ENCODE data around the gene BRSK2.
"Not testable (repeated sequence)": the region's sequence is repeated elsewhere in the genome, so short reads cannot be mapped to it uniquely, and the experiment has no call there.

BRSK2 gene

DNA sequence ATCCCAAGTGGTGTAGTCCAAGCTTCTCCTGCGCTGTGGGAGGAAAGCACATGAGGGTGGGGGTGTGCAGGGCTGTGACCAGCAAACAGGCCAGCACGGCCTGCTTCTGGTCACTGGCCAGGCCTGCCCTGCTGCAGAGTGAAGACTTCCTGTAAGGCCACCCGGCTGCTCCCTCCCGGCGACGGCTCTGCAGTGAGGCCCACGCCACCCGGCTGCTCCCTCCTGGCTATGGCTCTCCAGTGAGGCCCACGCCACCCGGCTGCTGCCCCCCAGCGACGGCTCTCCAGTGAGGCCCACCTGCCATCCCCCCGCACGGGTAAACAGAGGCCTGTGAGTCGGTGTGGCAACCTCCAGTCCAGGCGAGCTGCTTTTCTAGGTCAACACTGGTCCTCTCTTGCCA lies 31.4 kb upstream of the BRSK2 start:
- TF ChIP-seq, protein P1, sequence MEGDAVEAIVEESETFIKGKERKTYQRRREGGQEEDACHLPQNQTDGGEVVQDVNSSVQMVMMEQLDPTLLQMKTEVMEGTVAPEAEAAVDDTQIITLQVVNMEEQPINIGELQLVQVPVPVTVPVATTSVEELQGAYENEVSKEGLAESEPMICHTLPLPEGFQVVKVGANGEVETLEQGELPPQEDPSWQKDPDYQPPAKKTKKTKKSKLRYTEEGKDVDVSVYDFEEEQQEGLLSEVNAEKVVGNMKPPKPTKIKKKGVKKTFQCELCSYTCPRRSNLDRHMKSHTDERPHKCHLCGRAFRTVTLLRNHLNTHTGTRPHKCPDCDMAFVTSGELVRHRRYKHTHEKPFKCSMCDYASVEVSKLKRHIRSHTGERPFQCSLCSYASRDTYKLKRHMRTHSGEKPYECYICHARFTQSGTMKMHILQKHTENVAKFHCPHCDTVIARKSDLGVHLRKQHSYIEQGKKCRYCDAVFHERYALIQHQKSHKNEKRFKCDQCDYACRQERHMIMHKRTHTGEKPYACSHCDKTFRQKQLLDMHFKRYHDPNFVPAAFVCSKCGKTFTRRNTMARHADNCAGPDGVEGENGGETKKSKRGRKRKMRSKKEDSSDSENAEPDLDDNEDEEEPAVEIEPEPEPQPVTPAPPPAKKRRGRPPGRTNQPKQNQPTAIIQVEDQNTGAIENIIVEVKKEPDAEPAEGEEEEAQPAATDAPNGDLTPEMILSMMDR (conservative IDR thresholded peaks at IDR 0.05), result no peak
- H3K27ac ChIP-seq, result no peak overlapping the region

DNA sequence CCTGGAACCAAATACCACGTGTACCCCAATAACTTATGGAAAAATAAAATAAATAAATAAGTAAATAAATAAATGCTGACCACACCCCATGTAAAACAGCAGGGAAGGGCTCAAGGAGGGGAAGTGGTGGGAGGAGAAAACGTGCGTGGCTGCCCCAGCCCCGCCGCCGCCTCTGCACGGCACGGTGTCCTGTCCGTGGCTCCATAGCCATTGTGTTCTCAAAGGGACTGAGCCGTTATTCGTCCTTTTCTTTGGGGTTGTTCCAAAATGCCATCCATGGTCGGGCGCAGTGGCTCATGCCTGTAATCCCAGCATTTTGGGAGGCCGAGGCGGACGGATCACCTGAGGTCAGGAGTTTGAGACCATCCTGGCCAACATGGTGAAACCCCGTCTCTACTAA lies 30.8 kb upstream of the BRSK2 start:
- H3K27ac ChIP-seq, result not testable (repeated sequence)

DNA sequence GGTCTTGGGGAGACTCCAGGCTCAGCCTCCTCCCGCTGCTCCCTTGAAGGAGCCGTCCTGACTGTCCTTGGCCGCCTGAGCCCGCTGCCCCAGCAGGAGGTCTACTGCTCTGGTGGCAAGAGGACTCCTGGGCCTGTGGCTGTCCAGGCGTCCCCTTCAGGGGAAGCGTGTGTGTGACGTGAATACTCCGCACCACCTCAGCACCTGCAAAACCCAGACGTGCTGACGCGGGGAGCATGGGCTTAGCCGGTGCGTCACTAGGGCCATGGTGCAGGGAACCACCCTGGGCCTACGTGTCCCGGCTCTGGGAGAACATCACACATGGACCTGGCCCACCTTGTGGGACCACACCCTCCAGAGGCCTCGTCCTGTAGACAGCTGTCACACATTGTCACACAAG lies 30.2 kb upstream of the BRSK2 start:
- TF ChIP-seq, protein P1 (conservative IDR thresholded peaks at IDR 0.05), result no peak
- no peak overlapping the region for H3K27ac ChIP-seq

DNA sequence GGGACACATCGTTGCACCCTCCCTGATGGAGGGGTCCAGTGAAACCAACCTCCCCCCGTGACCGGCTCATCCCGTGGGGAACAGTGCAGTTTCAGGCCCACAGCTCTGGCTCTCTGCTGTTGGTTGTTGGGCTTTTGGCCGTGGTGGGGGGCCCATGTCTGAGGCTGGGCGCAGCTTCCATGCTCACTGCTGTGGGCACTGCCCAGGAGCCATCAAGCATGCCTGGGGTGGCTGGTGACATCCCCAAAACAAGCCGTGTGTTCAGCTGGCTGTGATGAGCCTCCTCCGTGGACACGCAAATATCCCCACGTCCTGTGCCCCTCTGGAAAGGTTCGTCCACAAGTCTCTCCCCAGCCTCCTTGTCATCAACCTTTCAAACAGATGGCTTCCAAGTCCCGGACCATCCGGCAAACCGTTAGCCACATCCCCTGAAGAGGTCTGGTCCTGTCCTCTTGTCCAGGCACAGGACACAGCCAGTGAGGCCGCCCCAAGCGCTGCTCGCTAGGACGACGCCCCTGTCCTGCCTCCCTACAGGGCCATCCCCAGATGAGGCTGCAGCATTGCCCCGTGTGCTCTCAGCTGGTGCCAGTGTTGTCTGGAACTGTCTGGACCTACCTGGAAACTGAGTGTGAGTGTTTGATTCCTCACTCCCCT lies 29.4 kb upstream of the BRSK2 start:
- H3K27ac ChIP-seq, result no peak overlapping the region
- TF ChIP-seq, protein P1 (conservative IDR thresholded peaks at IDR 0.05), result no peak

DNA sequence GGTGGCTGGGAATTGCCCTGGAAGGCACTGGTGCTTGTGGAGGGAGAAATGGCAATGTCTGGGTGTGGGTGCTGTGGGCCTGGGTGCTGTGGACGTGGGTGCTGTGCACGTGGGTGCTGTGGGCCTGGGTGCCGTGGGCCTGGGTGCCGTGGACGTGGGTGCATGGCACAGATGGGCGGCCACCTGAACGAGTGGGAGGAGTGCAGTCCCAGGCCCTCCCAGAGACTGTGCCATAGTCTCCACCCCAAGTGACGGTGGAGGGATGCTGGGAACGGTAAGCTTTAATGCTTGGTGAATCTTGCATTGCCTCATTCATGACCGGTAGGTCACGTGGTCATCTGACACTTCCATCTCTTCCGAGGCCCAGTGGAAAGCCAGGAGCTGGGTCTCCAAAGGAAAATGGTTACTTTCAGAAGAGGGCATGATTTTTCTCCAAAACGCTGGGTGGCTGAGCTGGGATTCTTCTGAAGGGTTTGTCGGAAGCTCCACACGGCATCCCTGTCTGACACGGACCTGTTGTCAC lies 28.8 kb upstream of the BRSK2 start:
- no peak overlapping the region for H3K27ac ChIP-seq
- TF ChIP-seq, protein P1 (conservative IDR thresholded peaks at IDR 0.05), result no peak

DNA sequence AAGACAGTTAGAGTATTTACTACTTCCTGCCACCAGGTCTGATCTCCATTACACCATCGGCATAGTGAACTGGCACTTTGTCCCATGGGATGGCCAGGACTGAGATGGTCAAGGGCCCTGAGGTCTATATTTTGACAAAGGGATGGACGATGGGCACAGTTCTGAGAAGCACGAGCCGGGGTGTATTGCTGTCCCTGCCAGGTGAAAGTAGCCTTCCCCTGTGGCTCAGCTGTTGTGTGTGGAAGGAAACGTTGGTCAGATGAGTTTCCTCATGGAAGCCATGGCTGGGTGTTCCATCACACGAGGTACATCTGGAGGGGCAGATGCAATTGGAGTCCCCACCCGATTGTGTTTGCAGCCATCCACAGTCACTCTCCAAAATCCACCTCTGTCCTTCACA lies 27.9 kb upstream of the BRSK2 start:
- TF ChIP-seq, protein P1 (conservative IDR thresholded peaks at IDR 0.05), result no peak
- no peak overlapping the region for H3K27ac ChIP-seq

DNA sequence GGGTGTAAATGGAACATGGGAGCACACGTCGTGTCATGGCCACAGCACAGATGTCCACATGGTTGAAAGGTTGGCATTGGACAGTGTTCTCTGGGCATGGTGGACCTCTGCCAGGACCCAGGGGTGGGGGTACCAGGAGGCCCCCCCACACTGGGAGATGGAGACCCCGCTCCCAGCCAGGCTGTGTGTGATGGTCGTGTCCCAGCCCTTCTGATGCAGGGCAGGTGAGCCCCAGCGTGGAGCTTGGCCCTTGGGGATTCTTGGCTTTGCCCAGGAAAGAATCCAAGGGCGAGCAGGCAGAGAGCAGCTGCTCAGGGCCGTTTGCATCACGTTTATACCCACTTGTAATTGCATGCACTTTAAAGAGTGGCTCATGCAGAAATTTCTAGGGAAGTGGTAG lies 22.0 kb upstream of the BRSK2 start:
- TF ChIP-seq, protein P1 (conservative IDR thresholded peaks at IDR 0.05), result no peak
- H3K27ac ChIP-seq, result no peak overlapping the region

DNA sequence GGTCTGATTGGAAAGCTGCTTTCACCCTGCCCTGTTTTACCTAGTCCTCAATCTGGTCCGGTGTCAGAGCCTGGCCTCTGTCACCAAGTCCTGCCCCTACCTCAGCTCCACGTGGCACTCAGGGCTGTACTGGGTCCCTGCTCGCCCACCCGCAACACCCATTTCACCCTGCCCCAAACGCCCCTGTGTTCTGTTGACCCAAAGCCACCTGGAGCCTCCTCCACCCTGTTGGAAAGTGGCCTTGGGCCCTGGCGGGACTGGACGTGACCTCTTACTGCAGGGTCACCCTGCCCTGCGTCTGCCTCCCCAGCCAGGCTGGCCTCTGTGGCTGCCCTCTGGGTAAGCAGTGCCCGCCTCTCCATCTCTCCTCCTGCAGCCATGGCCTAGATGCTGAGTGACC lies 21.5 kb upstream of the BRSK2 start:
- TF ChIP-seq, protein P1 (conservative IDR thresholded peaks at IDR 0.05), result no peak
- no peak overlapping the region for H3K27ac ChIP-seq

Measured in VCaP (cell line).